Articular chondrocyte of knee joint (primary cell): Measurements from ENCODE around the gene CORIN. TPM values are rescaled to one million over a fixed set of nuclear protein-coding genes. Genes with fewer than 3 reads are reported as not detected.

Experiments
- small RNA-seq: library from RNA; depleted of rRNA; stranded (forward); fragments of <200 nt; gene quantifications from one replicate; pipeline ENCODE3, GENCODE V24; 2012
- total RNA-seq: library from RNA; depleted of rRNA; stranded (reverse); fragments of >200 nt; gene quantifications from 2 replicates; pipeline ENCODE4 v1.2.3, GENCODE V29; 2012

Gene CORIN, protein sequence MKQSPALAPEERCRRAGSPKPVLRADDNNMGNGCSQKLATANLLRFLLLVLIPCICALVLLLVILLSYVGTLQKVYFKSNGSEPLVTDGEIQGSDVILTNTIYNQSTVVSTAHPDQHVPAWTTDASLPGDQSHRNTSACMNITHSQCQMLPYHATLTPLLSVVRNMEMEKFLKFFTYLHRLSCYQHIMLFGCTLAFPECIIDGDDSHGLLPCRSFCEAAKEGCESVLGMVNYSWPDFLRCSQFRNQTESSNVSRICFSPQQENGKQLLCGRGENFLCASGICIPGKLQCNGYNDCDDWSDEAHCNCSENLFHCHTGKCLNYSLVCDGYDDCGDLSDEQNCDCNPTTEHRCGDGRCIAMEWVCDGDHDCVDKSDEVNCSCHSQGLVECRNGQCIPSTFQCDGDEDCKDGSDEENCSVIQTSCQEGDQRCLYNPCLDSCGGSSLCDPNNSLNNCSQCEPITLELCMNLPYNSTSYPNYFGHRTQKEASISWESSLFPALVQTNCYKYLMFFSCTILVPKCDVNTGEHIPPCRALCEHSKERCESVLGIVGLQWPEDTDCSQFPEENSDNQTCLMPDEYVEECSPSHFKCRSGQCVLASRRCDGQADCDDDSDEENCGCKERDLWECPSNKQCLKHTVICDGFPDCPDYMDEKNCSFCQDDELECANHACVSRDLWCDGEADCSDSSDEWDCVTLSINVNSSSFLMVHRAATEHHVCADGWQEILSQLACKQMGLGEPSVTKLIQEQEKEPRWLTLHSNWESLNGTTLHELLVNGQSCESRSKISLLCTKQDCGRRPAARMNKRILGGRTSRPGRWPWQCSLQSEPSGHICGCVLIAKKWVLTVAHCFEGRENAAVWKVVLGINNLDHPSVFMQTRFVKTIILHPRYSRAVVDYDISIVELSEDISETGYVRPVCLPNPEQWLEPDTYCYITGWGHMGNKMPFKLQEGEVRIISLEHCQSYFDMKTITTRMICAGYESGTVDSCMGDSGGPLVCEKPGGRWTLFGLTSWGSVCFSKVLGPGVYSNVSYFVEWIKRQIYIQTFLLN
- total RNA-seq: 0.32 and 0.52 TPM in 2 replicates

DNA sequence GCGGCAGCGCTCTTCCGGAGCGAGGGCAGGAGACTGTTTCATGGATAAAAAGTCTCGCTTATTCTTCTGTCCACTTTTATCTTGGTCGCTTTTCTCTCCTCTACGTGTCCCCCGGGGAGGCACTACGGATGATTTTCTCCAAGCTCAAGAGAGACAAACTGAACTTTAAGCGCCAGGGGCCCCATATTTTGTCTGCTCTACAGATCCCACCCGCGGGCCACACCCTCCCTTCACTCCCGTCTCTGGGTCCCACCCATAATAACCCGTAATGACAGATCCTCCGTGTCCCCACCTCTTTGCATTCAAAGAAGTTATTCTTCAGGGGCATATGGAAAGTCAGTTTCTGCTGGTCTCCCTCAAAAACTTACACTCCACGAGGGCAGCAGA, at the start of gene CORIN:
CORIN (minus strand) TSS at position 160 of the 387 bp plus-strand sequence; CDS start at position 42, 118 bp downstream.

Small RNA genes lying within 50 kb of the gene (small RNA-seq; reads per million reads assigned to genes)
- gene MIR8053: not detected

Other genes with a start within 250 kb of the CORIN start
- 8.8 and 12.4 TPM in 2 replicates for gene NFXL1, start 76.5 kb upstream of the CORIN start, total RNA-seq
- gene CNGA1, start 178.6 kb upstream of the CORIN start, total RNA-seq: 0.11 TPM in 1 of 2 replicates, not detected in the other
- 0.26 and 0.54 TPM in 2 replicates for gene NIPAL1, start 178.7 kb upstream of the CORIN start, total RNA-seq